Superior temporal gyrus (tissue), 1 donor: Measurements from ENCODE around the gene ADAMTSL2.

Experiments
- DNase-seq: peaks from one replicate; pipeline ENCODE4 v3.0.0-alpha.2; 2016; ENCODE audit errors: extremely low spot score

The ADAMTSL2 gene

DNA sequence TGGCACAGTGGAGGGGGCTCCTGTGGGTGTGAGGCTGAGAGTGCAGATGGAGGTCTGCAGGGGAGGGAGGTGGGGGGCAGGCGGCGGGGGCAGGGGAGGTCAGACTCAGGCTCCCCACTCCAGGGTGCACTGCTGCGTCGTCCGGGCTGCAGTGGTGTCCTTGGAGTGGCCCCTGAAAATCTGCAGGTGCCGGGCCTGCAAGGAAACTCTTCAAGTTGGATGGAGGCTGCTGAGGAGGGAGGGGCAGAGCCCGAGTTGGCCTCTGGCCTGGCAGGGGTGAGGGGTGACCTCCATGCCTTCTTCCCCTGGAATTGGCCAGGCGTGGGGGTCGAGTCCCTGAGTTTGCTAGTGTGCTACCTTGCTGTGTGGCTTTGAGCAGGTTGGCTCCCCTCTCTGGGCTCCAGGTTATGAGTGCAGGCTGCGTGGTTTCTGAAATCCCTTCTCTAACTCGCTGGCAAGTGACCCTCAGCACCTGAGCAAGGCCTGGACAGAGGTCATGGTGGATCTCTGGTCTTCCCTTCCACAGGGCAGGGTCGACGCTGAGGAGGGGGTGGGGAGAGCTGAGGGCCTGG is 888 bp downstream of the ADAMTSL2 start:
- DNase-seq: no peak

DNA sequence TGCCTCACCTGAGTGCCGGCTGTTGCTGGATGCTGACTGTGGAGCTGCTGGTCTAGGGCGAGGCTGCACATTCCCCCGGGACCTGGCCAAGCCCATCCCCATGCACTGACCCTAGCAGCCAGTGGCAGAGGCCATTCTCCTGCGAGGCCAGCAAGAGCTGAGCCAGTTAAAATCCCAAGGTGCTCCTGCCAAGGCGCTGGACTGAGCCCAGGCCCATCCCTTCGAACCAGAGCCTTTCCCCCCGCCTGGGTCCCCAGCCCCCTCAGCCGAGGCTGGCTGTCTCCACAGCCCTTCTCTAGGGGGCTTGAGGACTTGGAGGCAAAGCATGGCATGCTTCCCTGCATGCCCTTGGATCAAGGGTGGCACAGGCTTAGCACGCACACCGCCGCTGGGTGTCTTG is 1.6 kb downstream of the ADAMTSL2 start:
- no peak for DNase-seq

DNA sequence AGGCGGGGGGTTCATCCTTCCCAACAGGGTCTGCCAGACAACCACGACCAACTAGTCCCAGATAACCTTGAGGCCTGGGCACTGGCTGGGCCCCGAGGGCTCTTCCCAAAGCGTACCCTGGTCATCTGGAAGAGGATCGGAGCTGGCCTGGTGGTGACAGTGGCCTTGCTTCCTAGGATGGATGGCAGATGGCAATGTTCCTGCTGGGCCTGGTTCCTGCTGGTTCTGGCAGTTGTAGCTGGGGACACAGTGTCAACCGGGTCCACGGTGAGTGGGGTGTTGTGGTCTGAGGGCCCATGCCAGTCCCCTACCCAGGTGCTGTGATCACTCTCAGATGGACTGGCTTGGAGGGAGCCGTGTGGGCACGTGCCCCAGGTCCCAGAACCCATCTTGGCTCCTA is 2.0 kb downstream of the ADAMTSL2 start:
- no peak for DNase-seq

DNA sequence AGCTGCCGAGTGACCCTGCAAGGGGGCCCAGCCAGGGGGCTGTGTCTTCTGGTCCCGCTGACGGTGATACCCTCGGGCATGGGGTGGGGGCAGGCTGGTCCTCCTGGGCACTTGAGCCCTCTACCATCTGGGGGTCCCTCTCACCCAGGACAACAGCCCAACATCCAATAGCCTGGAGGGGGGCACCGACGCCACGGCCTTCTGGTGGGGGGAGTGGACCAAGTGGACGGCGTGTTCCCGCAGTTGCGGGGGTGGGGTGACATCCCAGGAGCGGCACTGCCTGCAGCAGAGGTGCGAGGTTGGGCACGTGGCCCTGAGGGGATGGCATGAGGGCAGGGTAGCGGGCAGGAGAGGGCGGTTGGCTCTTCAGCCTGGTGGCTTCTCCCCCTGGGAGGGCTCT is 2.8 kb downstream of the ADAMTSL2 start:
- no peak for DNase-seq

DNA sequence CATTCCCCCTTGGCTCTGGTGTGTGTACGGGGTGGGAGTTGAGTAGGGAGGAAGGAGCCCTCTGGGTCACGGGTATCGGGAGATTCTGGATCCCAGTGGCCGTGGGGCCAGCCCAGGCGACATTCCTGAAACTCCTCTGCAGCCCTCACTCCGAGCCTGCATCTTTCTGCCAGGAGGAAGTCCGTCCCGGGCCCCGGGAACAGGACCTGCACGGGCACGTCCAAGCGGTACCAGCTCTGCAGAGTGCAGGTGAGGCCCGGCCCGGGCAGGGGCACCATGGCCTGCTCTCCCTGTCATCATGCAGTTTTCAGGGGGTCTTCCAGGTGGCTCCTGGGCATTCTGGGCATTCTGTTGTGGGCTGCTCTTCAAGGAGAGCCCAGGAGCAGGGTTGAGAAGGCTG is 3.7 kb downstream of the ADAMTSL2 start:
- DNase-seq: no peak

GRCh38 chr9:133538851-133539833 is 4.6 kb downstream of the ADAMTSL2 start:
- DNase-seq: no peak

GRCh38 chr9:133539991-133540697 is 5.6 kb downstream of the ADAMTSL2 start:
- DNase-seq: no peak

DNA sequence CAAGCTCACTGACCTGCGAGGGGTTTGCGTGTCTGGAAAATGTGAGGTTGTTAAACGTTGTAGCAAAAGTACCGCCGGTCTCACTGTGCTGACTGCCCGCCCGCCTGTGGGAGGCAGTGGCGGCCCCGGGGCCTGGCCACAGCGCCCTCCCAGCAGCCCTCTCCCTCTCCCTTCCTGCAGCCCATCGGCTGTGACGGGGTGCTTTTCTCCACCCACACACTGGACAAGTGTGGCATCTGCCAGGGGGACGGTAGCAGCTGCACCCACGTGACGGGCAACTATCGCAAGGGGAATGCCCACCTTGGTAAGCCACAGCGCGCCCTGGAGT is 6.2 kb downstream of the ADAMTSL2 start:
- DNase-seq: no peak

DNA sequence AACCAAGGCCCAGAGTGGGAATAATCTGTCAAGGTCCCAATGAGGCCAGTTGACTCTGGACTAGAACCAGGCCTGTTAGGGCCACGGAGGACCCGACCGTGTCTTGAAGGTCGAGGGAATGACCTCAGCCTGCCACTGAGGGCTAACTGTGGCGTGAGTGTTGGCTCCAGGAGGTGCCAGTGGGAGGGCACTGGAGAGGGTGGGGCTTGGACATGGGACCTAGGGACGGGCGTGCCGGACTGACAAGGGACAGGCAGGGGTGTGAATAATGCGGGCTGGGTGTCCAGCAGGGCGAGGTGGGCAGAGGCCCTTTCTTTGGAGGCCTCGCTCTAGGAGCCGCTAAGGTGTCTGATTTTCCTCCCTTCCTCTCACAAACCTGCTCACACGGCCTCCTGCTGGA is 7.5 kb downstream of the ADAMTSL2 start:
- DNase-seq: no peak

GRCh38 chr9:133543772-133544467 is 9.4 kb downstream of the ADAMTSL2 start:
- no peak for DNase-seq

DNA sequence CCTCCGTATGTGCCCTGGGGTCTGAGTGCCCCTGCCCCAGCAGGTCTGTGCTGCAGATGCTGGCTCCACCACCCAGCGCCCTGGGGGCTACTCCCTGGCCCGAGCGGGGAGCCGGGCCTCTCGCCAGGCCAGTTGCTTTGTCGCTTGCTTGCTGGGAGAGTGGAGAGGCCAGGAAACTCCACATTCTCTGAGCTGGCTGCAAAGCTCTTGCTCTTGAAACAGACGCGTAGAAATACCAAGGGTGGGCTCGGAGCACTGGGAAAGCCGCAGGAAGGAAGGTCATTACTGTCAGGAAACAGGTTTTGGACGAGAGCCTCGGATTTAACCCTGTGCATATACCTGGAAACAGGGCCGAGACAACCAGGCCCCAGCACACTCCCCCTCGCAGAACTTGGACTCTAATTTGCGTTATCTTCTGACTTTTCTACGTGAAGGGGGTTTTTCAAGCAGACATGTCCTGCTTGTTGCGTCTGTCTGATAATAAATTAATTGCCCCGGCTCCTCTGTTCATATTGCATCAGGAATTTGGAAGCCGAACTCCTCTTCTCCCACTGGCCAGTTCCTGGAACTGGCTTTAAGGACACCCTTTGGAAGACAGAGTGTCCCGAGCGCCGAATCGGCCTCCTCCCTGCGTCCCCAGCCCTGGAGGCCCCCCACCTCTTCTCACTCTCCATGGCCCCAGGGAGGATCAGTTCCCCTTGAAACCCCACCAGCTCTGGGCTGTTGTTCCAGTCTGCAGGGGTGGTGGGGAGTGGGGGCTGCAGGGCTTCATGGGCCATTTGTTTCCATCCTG is 11.2 kb downstream of the ADAMTSL2 start:
- DNase-seq: no peak

GRCh38 chr9:133546287-133546680 is 11.8 kb downstream of the ADAMTSL2 start:
- no peak for DNase-seq

GRCh38 chr9:133547116-133547515 is 12.6 kb downstream of the ADAMTSL2 start:
- no peak for DNase-seq

DNA sequence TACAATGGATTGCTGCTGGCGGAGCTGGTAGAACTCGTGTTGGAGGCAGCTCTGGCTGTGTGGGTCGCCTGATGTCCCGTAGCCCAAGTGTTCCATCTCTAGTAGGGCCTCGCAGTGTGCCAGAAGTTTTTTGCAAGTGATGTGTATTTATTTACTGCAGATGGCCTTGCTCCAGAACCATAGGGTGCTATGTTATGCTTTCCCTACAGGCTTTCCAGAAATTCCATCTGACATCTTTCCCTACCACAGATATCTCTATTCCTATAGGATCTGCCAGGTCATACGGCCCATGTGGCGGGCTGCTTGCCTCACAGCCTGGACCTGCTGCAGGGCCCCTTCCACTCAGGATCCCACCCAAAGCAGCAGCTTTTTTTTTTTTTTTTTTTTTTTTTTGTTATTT is 16.9 kb downstream of the ADAMTSL2 start:
- DNase-seq: no peak

GRCh38 chr9:133552236-133552635 is 17.7 kb downstream of the ADAMTSL2 start:
- no peak for DNase-seq

- DNase-seq: no peak
Measured at GRCh38 chr9:133553123-133553522, 18.6 kb downstream of the ADAMTSL2 start.

DNA sequence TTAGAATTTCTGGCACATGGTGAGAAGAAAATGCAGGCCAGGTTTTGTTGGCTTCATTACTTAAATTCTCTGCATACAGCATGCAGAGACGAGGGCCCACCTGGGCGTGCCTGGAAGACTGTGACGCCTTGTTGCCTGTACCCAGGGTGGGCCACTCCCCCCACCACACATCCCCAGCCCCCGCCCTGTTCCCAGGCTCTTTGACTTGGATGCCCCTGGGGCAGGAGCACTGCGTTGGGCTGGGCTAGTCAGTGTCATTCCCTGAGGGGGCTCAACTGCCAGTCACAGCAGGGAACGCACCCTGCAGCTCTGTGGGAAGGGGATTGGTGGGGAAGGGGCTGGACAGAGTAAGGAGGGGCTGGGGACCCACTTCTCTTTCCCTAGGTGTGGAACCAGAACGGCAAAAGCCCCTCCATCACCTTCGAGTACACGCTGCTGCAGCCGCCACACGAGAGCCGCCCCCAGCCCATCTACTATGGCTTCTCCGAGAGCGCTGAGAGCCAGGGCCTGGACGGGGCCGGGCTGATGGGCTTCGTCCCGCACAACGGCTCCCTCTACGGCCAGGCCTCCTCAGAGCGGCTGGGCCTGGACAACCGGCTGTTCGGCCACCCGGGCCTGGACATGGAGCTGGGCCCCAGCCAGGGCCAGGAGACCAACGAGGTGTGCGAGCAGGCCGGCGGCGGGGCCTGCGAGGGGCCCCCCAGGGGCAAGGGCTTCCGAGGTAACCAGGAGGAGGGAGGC is 19.6 kb downstream of the ADAMTSL2 start:
- no peak for DNase-seq

DNA sequence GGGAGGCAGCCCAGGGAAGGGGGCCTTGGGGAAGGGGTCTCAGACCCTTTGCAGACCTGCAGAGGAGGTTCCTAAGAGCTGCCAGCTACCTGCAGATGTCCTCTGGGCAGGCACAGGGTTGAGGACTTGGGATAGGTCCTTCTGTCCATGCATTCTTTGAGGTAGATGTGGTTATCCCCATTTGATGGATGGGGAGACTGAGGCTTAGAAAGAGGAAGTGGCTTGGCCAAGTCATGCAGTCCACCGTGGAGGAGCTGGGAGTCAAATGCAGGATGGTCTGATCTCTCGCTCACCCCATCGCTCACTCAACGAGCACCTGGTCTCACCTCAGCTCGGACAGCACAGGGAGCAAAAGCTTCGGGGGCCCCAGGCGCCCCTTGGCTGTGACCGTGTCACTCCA is 20.2 kb downstream of the ADAMTSL2 start:
- no peak for DNase-seq

- DNase-seq: no peak
Measured at GRCh38 chr9:133556354-133556753, 21.9 kb downstream of the ADAMTSL2 start.

- no peak for DNase-seq
Measured at GRCh38 chr9:133557581-133557980, 23.1 kb downstream of the ADAMTSL2 start.
